HepG2 (cell line): ENCODE measurements around the gene CARD19. TPM values are rescaled to one million over a fixed set of nuclear protein-coding genes. Genes with fewer than 3 reads are reported as not detected.
A peak's percentile ranks its signal among the peaks of the same experiment; 100 is the strongest.

Experiments
- ARNT2 ChIP-seq: sonication (generic); formaldehyde crosslinking; IDR thresholded peaks from 2 replicates; pipeline ENCODE4 v1.8.0; 2022; ENCODE audit warnings: mild to moderate bottlenecking, low read depth, missing genetic modification reagents, moderate library complexity
- BRF2 ChIP-seq: sonication (generic); formaldehyde crosslinking; IDR thresholded peaks from 2 replicates; pipeline ENCODE4 v1.8.1; 2022; ENCODE audit warnings: mild to moderate bottlenecking, missing genetic modification reagents
- FOXP4 ChIP-seq: sonication (generic); formaldehyde crosslinking; IDR thresholded peaks from 2 replicates; pipeline ENCODE4 v1.4.0; 2020; ENCODE audit warnings: missing genetic modification reagents
- IRX3 ChIP-seq: sonication (generic); formaldehyde crosslinking; IDR thresholded peaks from 2 replicates; pipeline ENCODE4 v1.8.1; 2023; ENCODE audit warnings: mild to moderate bottlenecking, low read depth, missing genetic modification reagents, borderline replicate concordance
- ISL2 ChIP-seq: sonication (generic); formaldehyde crosslinking; IDR thresholded peaks from 2 replicates; pipeline ENCODE4 v1.5.0; 2020; ENCODE audit warnings: missing genetic modification reagents
- JUN ChIP-seq: sonication (generic); formaldehyde crosslinking; IDR thresholded peaks from 2 replicates; pipeline ENCODE4 v1.4.0; 2020; ENCODE audit warnings: mild to moderate bottlenecking, missing genetic modification reagents
- KDM1A ChIP-seq: IDR thresholded peaks from 2 replicates; pipeline ENCODE4 v1.6.1; 2016; ENCODE audit warnings: missing compliant biosample characterization
- MED8 ChIP-seq: sonication (generic); formaldehyde crosslinking; IDR thresholded peaks from 2 replicates; pipeline ENCODE4 v1.8.1; 2023; ENCODE audit warnings: mild to moderate bottlenecking, missing genetic modification reagents; ENCODE audit not compliant: insufficient replicate concordance
- PAXIP1 ChIP-seq: sonication (generic); formaldehyde crosslinking; conservative IDR thresholded peaks from 2 replicates; pipeline ENCODE4 v1.4.0; 2020; ENCODE audit warnings: mild to moderate bottlenecking, missing genetic modification reagents, moderate library complexity
- PTBP1 ChIP-seq: fragments of 200-400 bp; formaldehyde crosslinking; IDR thresholded peaks from 2 replicates; pipeline ENCODE4 v1.6.1; 2018; ENCODE audit warnings: low read length, low read depth; ENCODE audit not compliant: poor library complexity, severe bottlenecking
- RXRA ChIP-seq: sonication (generic); formaldehyde crosslinking; IDR thresholded peaks from 2 replicates; pipeline ENCODE4 v1.5.1; 2020; ENCODE audit warnings: missing genetic modification reagents
- SIX1 ChIP-seq: sonication (generic); formaldehyde crosslinking; IDR thresholded peaks from 2 replicates; pipeline ENCODE4 v1.4.0; 2020; ENCODE audit warnings: missing genetic modification reagents, borderline replicate concordance
- TBX3 ChIP-seq: fragments of 450-650 bp; IDR thresholded peaks from 2 replicates; pipeline ENCODE4 v1.6.1; 2017; ENCODE audit warnings: antibody characterized with exemption, mild to moderate bottlenecking, inconsistent platforms, borderline replicate concordance
- ZBTB14 ChIP-seq: sonication (generic); formaldehyde crosslinking; IDR thresholded peaks from 2 replicates; pipeline ENCODE4 v1.4.0; 2020; ENCODE audit warnings: missing genetic modification reagents
- ZNF282 ChIP-seq: fragments of 450-650 bp; IDR thresholded peaks from 2 replicates; pipeline ENCODE4 v1.6.1; 2018; ENCODE audit not compliant: partially characterized antibody
- ZNF644 ChIP-seq: IDR thresholded peaks from 2 replicates; pipeline ENCODE4 v1.6.1; 2016; ENCODE audit warnings: low read depth
- ZNF746 ChIP-seq: sonication (generic); formaldehyde crosslinking; IDR thresholded peaks from 2 replicates; pipeline ENCODE4 v1.8.0; 2022; ENCODE audit warnings: mild to moderate bottlenecking, missing genetic modification reagents
- ZNF770 ChIP-seq: sonication (generic); formaldehyde crosslinking; IDR thresholded peaks from 2 replicates; pipeline ENCODE4 v1.5.0; 2020; ENCODE audit warnings: mild to moderate bottlenecking, missing genetic modification reagents
- ZNF792 ChIP-seq: IDR thresholded peaks from 2 replicates; pipeline ENCODE4 v1.6.1; 2016
- polyA plus RNA-seq, 8 experiments: library from polyadenylated mRNA; depleted of rRNA in 3 of 8; stranded (reverse) in 7 of 8; unstranded in 1 of 8; fragments of >200 nt; fragmentation: Illumina TruSeq in 4 of 8; extraction: Trizol in 4 of 8; gene quantifications; 2 replicates each; pipeline versions ENCODE4 v1.2.1 to v1.2.3, GENCODE V29; 2011 to 2016; ENCODE audit warnings: low read depth in 4 of 8, missing spikeins in 1 of 8, mixed read lengths in 1 of 8; ENCODE audit not compliant: insufficient read depth in 1 of 8
- total RNA-seq, 5 experiments: library from RNA; depleted of rRNA; stranded (reverse); fragments of >200 nt; fragmentation: Illumina TruSeq; extraction: Trizol; gene quantifications; 2 replicates each; pipeline ENCODE4 v1.2.3, GENCODE V29; 2016; ENCODE audit warnings: low read depth in 1 of 5

Gene CARD19
- total and polyA plus RNA-seq, 2 of the 13 experiments (the other 11 are each of a cell fraction or from before 2014, with no cell fraction given): 18.4 to 47.2 TPM

- TF ChIP-seq TBX3 (no peak), ZNF746 (CRISPR knock-in tag) (peak; percentile 71; the same call in 1 of the 2 replicates), KDM1A (CRISPR knock-in tag) (peak; percentile 72; the same call in 1 of the 2 replicates), ZNF282 (no peak), ZNF792 (CRISPR knock-in tag) (peak; percentile 86), ARNT2 (CRISPR knock-in tag) (peak; percentile 41; the same call in 1 of the 2 replicates), ZNF644 (peak; percentile 72; the same call in 1 of the 2 replicates), IRX3 (no peak), MED8 (peak; percentile 52), ZNF770 (CRISPR knock-in tag) (no peak), ISL2 (CRISPR knock-in tag) (0 out of 2 replicates have a peak, but pooled peaks have one; percentile 63), ZBTB14 (CRISPR knock-in tag) (no peak), BRF2 (CRISPR knock-in tag) (no peak), SIX1 (CRISPR knock-in tag) (no peak), FOXP4 (CRISPR knock-in tag) (peak; percentile 56; the same call in 1 of the 2 replicates), JUN (CRISPR knock-in tag) (0 out of 2 replicates have a peak, but pooled peaks have one; percentile 47), RXRA (CRISPR knock-in tag) (peak; percentile 94), PAXIP1 (CRISPR knock-in tag) (peak; percentile 84), PTBP1 (no peak)
These were observed 16.3 kb downstream of the CARD19 start (continued) for GRCh38 chr9:93112116-93112863.
